Ishikawa (cell line): ENCODE measurements around the gene TOMM7.

Experiments
- CEBPB ChIP-seq: IDR thresholded peaks from 2 replicates; pipeline ENCODE4 v1.6.1; 2012
- CREB1 ChIP-seq: IDR thresholded peaks from 2 replicates; pipeline ENCODE4 v1.6.1; 2012; ENCODE audit warnings: low read depth
- EP300 ChIP-seq: IDR thresholded peaks from 2 replicates; pipeline ENCODE4 v1.6.1; 2012; ENCODE audit warnings: borderline replicate concordance
- FOXM1 ChIP-seq: IDR thresholded peaks from 2 replicates; pipeline ENCODE4 v1.6.1; 2012; ENCODE audit warnings: low read depth, borderline replicate concordance
- MAX ChIP-seq: IDR thresholded peaks from 2 replicates; pipeline ENCODE4 v1.6.1; 2012
- NFIC ChIP-seq: IDR thresholded peaks from 2 replicates; pipeline ENCODE4 v1.6.1; 2012
- RAD21 ChIP-seq: IDR thresholded peaks from 2 replicates; pipeline ENCODE4 v1.6.1; 2012; ENCODE audit warnings: low read depth
- REST ChIP-seq: IDR thresholded peaks from 2 replicates; pipeline ENCODE4 v1.6.1; 2012; ENCODE audit warnings: low read depth, mild to moderate bottlenecking
- TAF1 ChIP-seq: IDR thresholded peaks from 2 replicates; pipeline ENCODE4 v1.6.1; 2012; ENCODE audit warnings: low read depth, mild to moderate bottlenecking
- USF1 ChIP-seq: IDR thresholded peaks from 2 replicates; pipeline ENCODE4 v1.6.1; 2012
- YY1 ChIP-seq: IDR thresholded peaks from 2 replicates; pipeline ENCODE4 v1.6.1; 2012; ENCODE audit warnings: low read depth
- ZBTB7A ChIP-seq: IDR thresholded peaks from 2 replicates; pipeline ENCODE4 v1.6.1; 2012; ENCODE audit warnings: low read depth

- TF ChIP-seq REST (no peak), TAF1 (no peak), CEBPB (no peak), EP300 (no peak), YY1 (no peak), FOXM1 (no peak), MAX (no peak), RAD21 (no peak), ZBTB7A (no peak), USF1 (no peak), NFIC (no peak), CREB1 (no peak)
These were observed 28.5 kb upstream of the TOMM7 start for GRCh38 chr7:22851145-22851544.
